ENCODE data around the gene ACTG2.

DNA sequence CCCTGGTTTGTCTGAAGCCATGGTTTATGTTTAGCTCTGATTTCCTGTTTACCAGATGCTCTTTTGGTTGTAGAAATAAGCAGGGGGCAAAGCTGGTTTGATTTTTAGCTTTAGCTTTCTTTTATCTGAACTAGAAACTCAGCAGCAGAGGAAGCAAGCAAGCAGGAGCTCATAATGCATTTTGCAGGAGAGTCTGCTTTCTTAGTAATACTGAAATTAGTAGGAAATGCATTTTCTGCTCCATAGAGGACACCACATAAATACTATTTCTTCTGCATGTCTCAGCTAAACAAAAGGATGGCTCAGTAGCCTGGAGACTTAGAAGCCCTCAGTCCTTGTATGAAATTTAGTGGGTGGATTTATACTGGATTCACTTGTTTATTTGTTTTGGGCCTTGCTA is 57.0 kb downstream of the ACTG2 start:
- no peak for TF ChIP-seq POLR2AphosphoS5 (IDR thresholded peaks at IDR 0.05)
- TF ChIP-seq, protein P1, sequence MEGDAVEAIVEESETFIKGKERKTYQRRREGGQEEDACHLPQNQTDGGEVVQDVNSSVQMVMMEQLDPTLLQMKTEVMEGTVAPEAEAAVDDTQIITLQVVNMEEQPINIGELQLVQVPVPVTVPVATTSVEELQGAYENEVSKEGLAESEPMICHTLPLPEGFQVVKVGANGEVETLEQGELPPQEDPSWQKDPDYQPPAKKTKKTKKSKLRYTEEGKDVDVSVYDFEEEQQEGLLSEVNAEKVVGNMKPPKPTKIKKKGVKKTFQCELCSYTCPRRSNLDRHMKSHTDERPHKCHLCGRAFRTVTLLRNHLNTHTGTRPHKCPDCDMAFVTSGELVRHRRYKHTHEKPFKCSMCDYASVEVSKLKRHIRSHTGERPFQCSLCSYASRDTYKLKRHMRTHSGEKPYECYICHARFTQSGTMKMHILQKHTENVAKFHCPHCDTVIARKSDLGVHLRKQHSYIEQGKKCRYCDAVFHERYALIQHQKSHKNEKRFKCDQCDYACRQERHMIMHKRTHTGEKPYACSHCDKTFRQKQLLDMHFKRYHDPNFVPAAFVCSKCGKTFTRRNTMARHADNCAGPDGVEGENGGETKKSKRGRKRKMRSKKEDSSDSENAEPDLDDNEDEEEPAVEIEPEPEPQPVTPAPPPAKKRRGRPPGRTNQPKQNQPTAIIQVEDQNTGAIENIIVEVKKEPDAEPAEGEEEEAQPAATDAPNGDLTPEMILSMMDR (IDR thresholded peaks at IDR 0.05), result no peak
- no peak for TF ChIP-seq POLR2A (IDR thresholded peaks at IDR 0.05)

All from gastroesophageal sphincter (tissue), 3 donors.